HEK293T (cell line): Measurements from ENCODE around the gene IKZF3.

ENCODE experiments used
- FOXK2 ChIP-seq: fragments of 450-650 bp; IDR thresholded peaks from 2 replicates; pipeline ENCODE4 v1.6.1; 2016; ENCODE audit warnings: mild to moderate bottlenecking
- SP1 ChIP-seq: fragments of 450-650 bp; IDR thresholded peaks from 2 replicates; pipeline ENCODE4 v1.6.1; 2017
- TARDBP ChIP-seq: fragments of 450-650 bp; IDR thresholded peaks from 2 replicates; pipeline ENCODE4 v1.6.1; 2016

DNA sequence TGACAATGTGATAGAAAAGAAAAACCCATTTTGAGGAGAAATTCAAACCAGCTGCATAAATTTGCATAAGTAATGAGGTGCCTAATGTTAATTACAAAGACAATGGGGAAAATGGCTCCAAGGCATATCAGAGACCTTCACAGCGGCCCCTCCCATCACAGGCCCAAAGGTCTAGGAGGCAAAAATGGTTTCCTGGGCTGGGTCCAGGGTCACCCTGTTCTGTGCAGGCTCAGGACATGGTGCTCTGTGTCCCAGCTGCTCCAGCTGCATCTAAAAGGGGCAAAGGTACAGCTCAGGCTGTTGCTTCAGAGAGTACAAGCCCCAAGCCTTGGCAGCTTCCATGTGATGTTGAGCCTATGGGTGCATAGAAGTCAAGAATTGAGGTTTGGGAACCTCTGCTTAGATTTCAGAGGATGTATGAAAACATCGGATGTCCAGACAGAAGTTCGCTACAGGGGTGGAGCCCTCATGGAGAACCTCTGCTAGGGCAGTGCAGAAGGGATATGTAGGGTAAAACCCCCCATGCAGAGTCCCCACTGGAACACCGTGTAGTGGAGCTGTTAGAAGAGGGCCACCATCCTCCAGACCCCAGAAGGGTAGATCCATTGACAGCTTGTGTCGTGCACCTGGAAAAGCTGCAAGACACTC lies 40.6 kb downstream of the IKZF3 start:
- no peak for TF ChIP-seq FOXK2
- no peak for TF ChIP-seq SP1
- no peak for TF ChIP-seq TARDBP
